Osteocyte (in vitro differentiated cells): ENCODE results near the gene URB1. TPM values are rescaled to one million over a fixed set of nuclear protein-coding genes. Genes with fewer than 3 reads are reported as not detected.

Source experiments
- DNase-seq: peaks from one replicate; pipeline ENCODE4 v3.0.0; 2021; ENCODE audit warnings: mixed read lengths; ENCODE audit not compliant: unreplicated experiment; ENCODE audit errors: extremely low spot score
- H3K27ac Mint-ChIP-seq: one replicate; pipeline ENCODE4 v1.8.0; 2021; ENCODE audit warnings: mild to moderate bottlenecking, mixed read lengths; ENCODE audit not compliant: unreplicated experiment
- H3K27me3 Mint-ChIP-seq: one replicate; pipeline ENCODE4 v1.8.0; 2021; ENCODE audit warnings: mixed read lengths; ENCODE audit not compliant: unreplicated experiment
- H3K36me3 Mint-ChIP-seq: one replicate; pipeline ENCODE4 v1.8.0; 2021; ENCODE audit warnings: mixed read lengths; ENCODE audit not compliant: unreplicated experiment
- H3K4me1 Mint-ChIP-seq: one replicate; pipeline ENCODE4 v1.8.0; 2021; ENCODE audit warnings: mixed read lengths; ENCODE audit not compliant: unreplicated experiment
- H3K4me3 Mint-ChIP-seq: one replicate; pipeline ENCODE4 v1.8.0; 2021; ENCODE audit warnings: mild to moderate bottlenecking, moderate library complexity, mixed read lengths; ENCODE audit not compliant: unreplicated experiment
- H3K9me3 Mint-ChIP-seq: one replicate; pipeline ENCODE4 v1.8.0; 2021; ENCODE audit warnings: mixed read lengths; ENCODE audit not compliant: unreplicated experiment
- CTCF ChIP-seq: fragments of 200-600 bp; sonication (generic); IDR thresholded peaks from 2 replicates; pipeline ENCODE4 v1.5.0; 2021; ENCODE audit warnings: antibody characterized with exemption, mild to moderate bottlenecking, moderate library complexity
- total RNA-seq: library from RNA; stranded (reverse); gene quantifications from 2 replicates; pipeline ENCODE4 v1.2.1, GENCODE V29; 2021

Gene URB1
- total RNA-seq, 1 donor from 2014 or later = 15.4 TPM

- TF ChIP-seq CTCF = no peak
- H3K36me3 Mint-ChIP-seq = no peaks in the 10 kb centered on the region
- no peaks in the 10 kb centered on the region for H3K27me3 Mint-ChIP-seq
- H3K4me3 Mint-ChIP-seq = no peak overlapping the region
- H3K4me1 Mint-ChIP-seq = peaks cover 24% of the 10 kb centered on the region
- H3K9me3 Mint-ChIP-seq = peaks cover 6% of the 10 kb centered on the region
- no peak overlapping the region for H3K27ac Mint-ChIP-seq
- no peak for DNase-seq
These were observed 111.3 kb downstream of the URB1 start for GRCh38 chr21:32281531-32281930.

GRCh38 chr21:32279377-32279680 is 113.5 kb downstream of the URB1 start:
- Mint-ChIP-seq H3K27ac (peak overlapping the region; percentile 81), H3K4me1 (peaks cover 24% of the 10 kb centered on the region), H3K36me3 (no peaks in the 10 kb centered on the region), H3K9me3 (no peaks in the 10 kb centered on the region), H3K4me3 (peak overlapping the region; percentile 99), H3K27me3 (no peaks in the 10 kb centered on the region)
- TF ChIP-seq CTCF = no peak
- no peak for DNase-seq

- Mint-ChIP-seq H3K4me1 (peaks cover 24% of the 10 kb centered on the region), H3K27ac (peak within 1 kb of the TSS; percentile 81), H3K27me3 (no peaks in the 10 kb centered on the region), H3K4me3 (peak within 1 kb of the TSS; percentile 99), H3K9me3 (no peaks in the 10 kb centered on the region), H3K36me3 (no peaks in the 10 kb centered on the region)
- peak; percentile 99 for DNase-seq
- no peak for TF ChIP-seq CTCF
These were observed 114.1 kb downstream of the URB1 start, which contains the start of gene MIS18A for GRCh38 chr21:32278518-32279376. TSS of gene MIS18A (minus strand) at chr21:32279049. CDS start at chr21:32279014, 35 bp downstream.

GRCh38 chr21:32278103-32278502 is 114.7 kb downstream of the URB1 start:
- DNase-seq = no peak
- H3K27ac Mint-ChIP-seq = peak overlapping the region; percentile 52
- H3K27me3 Mint-ChIP-seq = no peaks in the 10 kb centered on the region
- peaks cover 24% of the 10 kb centered on the region for H3K4me1 Mint-ChIP-seq
- no peaks in the 10 kb centered on the region for H3K9me3 Mint-ChIP-seq
- no peaks in the 10 kb centered on the region for H3K36me3 Mint-ChIP-seq
- H3K4me3 Mint-ChIP-seq = peak overlapping the region; percentile 99
- TF ChIP-seq CTCF = no peak

GRCh38 chr21:32276671-32277070 is 116.1 kb downstream of the URB1 start:
- Mint-ChIP-seq H3K4me1 (peaks cover 24% of the 10 kb centered on the region), H3K9me3 (no peaks in the 10 kb centered on the region), H3K27me3 (no peaks in the 10 kb centered on the region), H3K36me3 (no peaks in the 10 kb centered on the region), H3K4me3 (no peak overlapping the region), H3K27ac (no peak overlapping the region)
- no peak for TF ChIP-seq CTCF
- DNase-seq = no peak
